ENCODE data around the gene RFPL2.
"Not testable (repeated sequence)": the region's sequence is repeated elsewhere in the genome, so short reads cannot be mapped to it uniquely, and the experiment has no call there.

RFPL2 gene

GRCh38 chr22:32206774-32207758, 2.2 kb upstream of the RFPL2 start:
- DNase-seq: peak in 8 of 42 donors; percentile 8 to 43 (median 31)
- intact Hi-C loops (cut with DNase I): no loop called here

GRCh38 chr22:32205974-32206773, 1.3 kb upstream of the RFPL2 start:
- DNase-seq: no peak
- intact Hi-C loops (cut with DNase I): no loop called here

GRCh38 chr22:32204040-32204855, 625 bp downstream of the RFPL2 start:
- DNase-seq: peak in 33 of 42 donors; percentile 8 to 84 (median 51)
- intact Hi-C loops (cut with DNase I): no loop called here

- peak in 7 of 42 donors; percentile 5 to 58 (median 27) for DNase-seq
- intact Hi-C loops (cut with DNase I): no loop called here
Observed at GRCh38 chr22:32203181-32204039, 1.5 kb downstream of the RFPL2 start.

- peak in 14 of 42 donors; percentile 10 to 62 (median 30) for DNase-seq
- intact Hi-C loops (cut with DNase I): no loop called here
Observed at GRCh38 chr22:32202539-32203180, 2.2 kb downstream of the RFPL2 start.

GRCh38 chr22:32202161-32202538, 2.7 kb downstream of the RFPL2 start:
- intact Hi-C loops (cut with DNase I): no loop called here
- DNase-seq: no peak

GRCh38 chr22:32200752-32201151, 4.1 kb downstream of the RFPL2 start:
- DNase-seq: no peak
- intact Hi-C loops (cut with DNase I): no loop called here

- intact Hi-C loops (cut with DNase I): no loop called here
- no peak for DNase-seq
Observed at GRCh38 chr22:32199961-32200360, 4.9 kb downstream of the RFPL2 start.

- no peak for DNase-seq
- intact Hi-C loops (cut with DNase I): no loop called here
Observed at GRCh38 chr22:32199341-32199740, 5.5 kb downstream of the RFPL2 start.

- intact Hi-C loops (cut with DNase I); DNase-seq: not testable (repeated sequence)
Observed at GRCh38 chr22:32197553-32198226, 7.2 kb downstream of the RFPL2 start.

GRCh38 chr22:32195900-32196299, 9.0 kb downstream of the RFPL2 start:
- DNase-seq; intact Hi-C loops (cut with DNase I): not testable (repeated sequence)

- intact Hi-C loops (cut with DNase I): not testable (repeated sequence)
- DNase-seq: peak in 3 of 42 donors; percentile 19 to 34 (median 25)
Observed at GRCh38 chr22:32193346-32193745, 11.5 kb downstream of the RFPL2 start.

- intact Hi-C loops (cut with DNase I): not testable (repeated sequence)
Observed at GRCh38 chr22:32191021-32191420, 13.9 kb downstream of the RFPL2 start.

GRCh38 chr22:32185821-32186220, 19.1 kb downstream of the RFPL2 start:
- intact Hi-C loops (cut with DNase I): no loop called here
- DNase-seq: no peak

More at GRCh38 chr22:32191021-32191420, 13.9 kb downstream of the RFPL2 start:
- DNase-seq: peak in 2 of 42 donors; percentile 3 to 21

- intact Hi-C loops (cut with DNase I): no loop called here
- no peak for DNase-seq
Observed at GRCh38 chr22:32183625-32184024, 21.2 kb downstream of the RFPL2 start.

GRCh38 chr22:32181043-32181442, 23.8 kb downstream of the RFPL2 start:
- intact Hi-C loops (cut with DNase I): no loop called here
- DNase-seq: no peak

GRCh38 chr22:32177221-32177765, 27.6 kb downstream of the RFPL2 start:
- intact Hi-C loops (cut with DNase I): no loop called here
- DNase-seq: no peak
